ENCODE data around the gene PAX7.

PAX7 gene

DNA sequence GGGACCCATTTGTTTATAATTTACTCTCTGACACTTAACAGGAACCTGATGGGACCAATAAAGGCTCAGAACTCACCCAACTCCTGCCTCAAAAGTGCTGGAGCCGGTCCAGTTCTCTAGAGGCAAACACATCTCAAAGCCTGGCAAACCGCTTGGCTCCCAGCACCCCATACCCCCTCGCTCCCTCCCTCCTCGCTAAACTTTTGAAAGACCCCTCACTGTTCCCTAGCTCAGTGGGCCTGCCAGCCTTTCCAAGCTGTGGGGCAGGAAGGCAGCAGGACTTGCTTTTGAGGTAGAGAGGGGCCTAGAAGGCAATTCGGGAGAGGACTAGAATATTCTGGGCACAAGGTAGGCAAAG lies 40.2 kb downstream of the PAX7 start:
- H3K4me3 ChIP-seq (ENCODE audit: low read depth, low read length): no peak overlapping the region
- TF ChIP-seq, protein P1, sequence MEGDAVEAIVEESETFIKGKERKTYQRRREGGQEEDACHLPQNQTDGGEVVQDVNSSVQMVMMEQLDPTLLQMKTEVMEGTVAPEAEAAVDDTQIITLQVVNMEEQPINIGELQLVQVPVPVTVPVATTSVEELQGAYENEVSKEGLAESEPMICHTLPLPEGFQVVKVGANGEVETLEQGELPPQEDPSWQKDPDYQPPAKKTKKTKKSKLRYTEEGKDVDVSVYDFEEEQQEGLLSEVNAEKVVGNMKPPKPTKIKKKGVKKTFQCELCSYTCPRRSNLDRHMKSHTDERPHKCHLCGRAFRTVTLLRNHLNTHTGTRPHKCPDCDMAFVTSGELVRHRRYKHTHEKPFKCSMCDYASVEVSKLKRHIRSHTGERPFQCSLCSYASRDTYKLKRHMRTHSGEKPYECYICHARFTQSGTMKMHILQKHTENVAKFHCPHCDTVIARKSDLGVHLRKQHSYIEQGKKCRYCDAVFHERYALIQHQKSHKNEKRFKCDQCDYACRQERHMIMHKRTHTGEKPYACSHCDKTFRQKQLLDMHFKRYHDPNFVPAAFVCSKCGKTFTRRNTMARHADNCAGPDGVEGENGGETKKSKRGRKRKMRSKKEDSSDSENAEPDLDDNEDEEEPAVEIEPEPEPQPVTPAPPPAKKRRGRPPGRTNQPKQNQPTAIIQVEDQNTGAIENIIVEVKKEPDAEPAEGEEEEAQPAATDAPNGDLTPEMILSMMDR (conservative IDR thresholded peaks at IDR 0.05; ENCODE audit: low read depth, low read length): no peak
- DNase-seq (ENCODE audit: low read depth): no peak

DNA sequence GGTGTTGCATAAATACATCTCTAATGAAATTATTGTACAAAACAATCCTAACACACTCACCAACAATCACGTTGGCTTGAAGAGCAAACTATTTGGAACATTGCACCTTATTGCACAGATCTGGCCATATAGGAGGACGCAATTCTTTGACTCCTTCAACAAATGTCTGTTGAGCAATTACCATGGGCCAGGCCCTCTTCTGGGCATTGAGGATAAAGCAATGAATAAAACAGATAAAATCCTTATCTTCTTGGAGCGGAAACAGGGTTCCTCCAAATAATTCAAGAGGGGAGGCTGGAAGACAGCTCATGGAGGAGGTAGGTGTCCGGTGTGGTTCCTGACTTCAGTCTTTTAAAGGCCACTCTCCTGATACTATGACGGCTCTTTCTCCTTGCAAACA lies 43.3 kb downstream of the PAX7 start:
- no peak overlapping the region for H3K4me3 ChIP-seq (ENCODE audit: low read depth, low read length)
- TF ChIP-seq, protein P1 (conservative IDR thresholded peaks at IDR 0.05; ENCODE audit: low read depth, low read length): peak; percentile 30
- peak; percentile 7 for DNase-seq (ENCODE audit: low read depth)

DNA sequence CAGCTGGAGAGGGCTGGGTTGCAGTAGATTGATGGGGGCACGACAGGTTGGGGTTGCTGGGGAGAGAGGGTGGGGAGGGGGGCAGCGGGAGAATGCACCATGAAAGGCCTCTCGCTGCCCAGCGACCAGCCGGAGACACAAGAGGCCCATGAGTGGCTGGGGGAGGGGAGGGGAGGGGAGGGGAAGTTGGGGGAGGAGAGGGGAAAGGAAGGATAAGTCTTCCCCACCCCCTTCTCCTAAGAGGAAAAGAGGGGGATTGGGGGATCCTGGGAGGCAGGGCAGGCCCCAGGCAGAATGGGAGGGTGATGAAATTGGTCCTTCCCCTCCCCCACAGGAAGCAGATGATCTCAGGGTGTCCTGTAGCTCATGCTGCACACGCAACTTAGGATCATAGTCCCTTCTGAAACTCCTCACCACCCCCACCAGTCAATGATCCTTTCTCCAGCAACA lies 45.7 kb downstream of the PAX7 start:
- TF ChIP-seq, protein P1 (conservative IDR thresholded peaks at IDR 0.05; ENCODE audit: low read depth, low read length): no peak
- no peak for DNase-seq (ENCODE audit: low read depth)
- no peak overlapping the region for H3K4me3 ChIP-seq (ENCODE audit: low read depth, low read length)

DNA sequence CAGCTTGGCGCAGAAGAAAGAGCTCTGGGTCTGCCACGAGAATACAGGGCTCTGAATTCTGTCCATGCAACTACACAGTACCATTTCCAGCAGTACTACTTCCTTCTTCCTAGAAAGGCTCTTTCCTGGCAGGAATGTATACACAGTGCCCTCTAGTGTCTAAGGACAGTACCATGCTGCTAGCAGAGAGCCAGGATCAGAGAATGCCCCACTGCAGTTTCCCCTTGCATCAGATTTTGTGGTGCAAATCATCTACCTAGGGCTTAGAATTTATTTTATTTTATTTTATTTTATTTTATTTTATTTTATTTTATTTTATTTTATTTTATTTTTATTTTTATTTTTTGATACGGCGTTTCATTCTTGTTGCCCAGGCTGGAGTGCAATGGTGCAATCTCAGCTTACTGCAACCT lies 50.8 kb downstream of the PAX7 start:
- H3K4me3 ChIP-seq (ENCODE audit: low read depth, low read length): no peak overlapping the region
- TF ChIP-seq, protein P1 (conservative IDR thresholded peaks at IDR 0.05; ENCODE audit: low read depth, low read length): peak; percentile 56
- peak; percentile 28 for DNase-seq (ENCODE audit: low read depth)

DNA sequence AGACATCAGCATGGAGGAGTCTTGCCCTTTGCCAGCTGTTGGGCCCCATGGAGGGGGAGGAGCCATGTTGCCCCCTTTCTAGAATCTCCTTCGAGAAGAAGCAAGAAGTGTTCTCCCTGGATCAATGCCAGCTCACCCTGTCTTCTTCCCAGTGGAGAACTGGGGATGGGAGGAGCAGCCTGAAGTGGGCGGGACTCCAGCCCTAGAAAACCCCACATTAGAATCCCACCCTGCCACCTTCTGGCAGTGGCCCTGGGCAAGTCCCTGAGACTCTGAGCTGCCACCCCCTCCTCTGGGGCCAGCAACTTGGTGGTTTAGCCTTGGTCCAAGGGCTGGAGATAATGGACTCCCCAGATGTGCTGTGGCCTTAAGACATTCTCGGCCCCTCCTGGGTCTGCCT lies 51.7 kb downstream of the PAX7 start:
- TF ChIP-seq, protein P1 (conservative IDR thresholded peaks at IDR 0.05; ENCODE audit: low read depth, low read length): no peak
- DNase-seq (ENCODE audit: low read depth): no peak

DNA sequence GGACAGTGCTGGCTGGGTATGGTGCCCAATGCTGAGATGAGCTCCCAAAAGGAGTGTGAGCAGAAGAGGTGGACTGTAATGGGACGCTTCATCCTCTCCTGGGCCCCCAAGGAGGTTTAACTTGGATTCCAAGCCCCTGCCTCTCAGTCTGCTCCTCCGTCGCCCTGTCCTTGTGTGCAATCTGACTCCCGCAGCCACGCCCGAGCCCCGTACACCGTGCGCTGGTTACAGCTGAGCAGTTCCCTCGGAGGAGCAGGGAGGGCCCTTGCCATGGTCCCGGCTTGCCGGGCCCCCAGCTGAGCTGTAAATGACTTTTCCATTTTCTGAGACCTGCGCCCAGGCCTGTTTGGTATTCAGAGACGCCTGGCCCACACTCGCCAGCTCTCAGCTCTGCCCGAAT lies 53.7 kb downstream of the PAX7 start:
- no peak overlapping the region for H3K4me3 ChIP-seq (ENCODE audit: low read depth, low read length)
- TF ChIP-seq, protein P1 (conservative IDR thresholded peaks at IDR 0.05; ENCODE audit: low read depth, low read length): no peak
- no peak for DNase-seq (ENCODE audit: low read depth)

More for the DNA sequence above, 51.7 kb downstream of the PAX7 start:
- no peak overlapping the region for H3K4me3 ChIP-seq (ENCODE audit: low read depth, low read length)

DNA sequence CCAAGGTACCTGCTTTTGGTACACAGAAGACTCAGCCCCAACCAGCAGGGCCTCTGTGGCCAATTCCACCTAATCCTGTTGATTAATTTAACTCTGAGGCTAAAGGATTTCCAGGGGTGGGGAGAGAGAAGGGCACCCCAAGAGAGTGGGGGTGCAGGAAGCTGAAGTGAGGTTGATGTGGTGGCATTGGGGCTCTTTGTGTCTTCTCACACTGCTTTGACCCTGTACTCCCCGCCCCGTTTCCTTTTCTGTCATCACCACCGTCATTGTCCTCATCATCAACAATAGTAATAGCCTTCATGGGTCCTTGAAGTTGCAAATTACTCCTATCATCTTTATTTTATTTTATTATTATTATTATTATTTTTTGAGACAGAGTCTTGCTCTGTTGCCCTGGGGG lies 55.9 kb downstream of the PAX7 start:
- DNase-seq (ENCODE audit: low read depth): no peak
- no peak overlapping the region for H3K4me3 ChIP-seq (ENCODE audit: low read depth, low read length)
- TF ChIP-seq, protein P1 (conservative IDR thresholded peaks at IDR 0.05; ENCODE audit: low read depth, low read length): no peak

Measured in choroid plexus epithelial cell (primary cell).